K562 (cell line): Measurements from ENCODE around the gene ERCC3. TPM values are rescaled to one million over a fixed set of nuclear protein-coding genes. Genes with fewer than 3 reads are reported as not detected.

Experiments used
- CEBPG ChIP-seq, 3 experiments: fragments of 200-800 bp in 1 of 3; sonication (Bioruptor generic) in 1 of 3; sonication (generic) in 1 of 3; formaldehyde crosslinking in 1 of 3; IDR thresholded peaks in 2 of 3; conservative IDR thresholded peaks in 1 of 3; 2 replicates each; pipeline versions ENCODE4 v1.6.1 to v1.8.0; 2016 to 2022; ENCODE audit warnings: missing compliant biosample characterization in 2 of 3, missing genetic modification characterization in 2 of 3, mild to moderate bottlenecking in 1 of 3, missing genetic modification reagents in 1 of 3
- GABPA ChIP-seq: fragments of 200-800 bp; sonication (Bioruptor generic); conservative IDR thresholded peaks from 2 replicates; pipeline ENCODE4 v1.6.1; 2016; ENCODE audit warnings: low read depth, missing genetic modification characterization, missing compliant biosample characterization
- MTA2 ChIP-seq: fragments of 450-650 bp; IDR thresholded peaks from 2 replicates; pipeline ENCODE4 v1.6.1; 2016; ENCODE audit warnings: low read depth
- NFIC ChIP-seq: fragments of 450-650 bp; IDR thresholded peaks from 2 replicates; pipeline ENCODE4 v1.6.1; 2017; ENCODE audit warnings: mild to moderate bottlenecking, inconsistent platforms
- NR2C2 ChIP-seq, 2 experiments: fragments of 200-800 bp in 1 of 2; sonication (Bioruptor generic) in 1 of 2; sonication (generic) in 1 of 2; formaldehyde crosslinking in 1 of 2; IDR thresholded peaks; 2 replicates each; pipeline versions ENCODE4 v1.6.1 to v1.8.0; 2016 to 2022; ENCODE audit warnings: mild to moderate bottlenecking in 1 of 2, missing compliant biosample characterization in 1 of 2, missing genetic modification characterization in 1 of 2, missing genetic modification reagents in 1 of 2
- POLR3A ChIP-seq: IDR thresholded peaks from 2 replicates; pipeline ENCODE4 v1.6.1; 2011; ENCODE audit warnings: borderline replicate concordance, mild to moderate bottlenecking, moderate library complexity; ENCODE audit not compliant: insufficient read length, insufficient read depth; ENCODE audit errors: extremely low read depth
- PRPF4 ChIP-seq: fragments of 200-400 bp; formaldehyde crosslinking; IDR thresholded peaks from one replicate; pipeline ENCODE4 v1.6.1; 2017; ENCODE audit warnings: low read length, low read depth, mild to moderate bottlenecking; ENCODE audit not compliant: insufficient read depth, poor library complexity, severe bottlenecking
- TCFL5 ChIP-seq: fragments of 250-450 bp; sonication (Bioruptor Pico); conservative IDR thresholded peaks from 2 replicates; pipeline ENCODE4 v1.6.1; 2021; ENCODE audit warnings: mild to moderate bottlenecking, moderate library complexity, matching md5 sums
- polyA plus RNA-seq, 8 experiments: library from polyadenylated mRNA; depleted of rRNA in 4 of 8; stranded (reverse) in 5 of 8; unstranded in 3 of 8; fragments of >200 nt; fragmentation: Nextera tagmentation in 2 of 8; fragmentation: Illumina TruSeq in 1 of 8; extraction: Ambion mirVana in 2 of 8; extraction: Trizol in 1 of 8; gene quantifications; 2 replicates each; pipeline versions ENCODE4 v1.2.1 to v1.2.3, GENCODE V29; 2011 to 2014; ENCODE audit warnings: inconsistent platforms in 1 of 8, missing spikeins in 1 of 8
- total RNA-seq, 7 experiments: library from RNA; depleted of rRNA in 6 of 7; stranded (reverse); fragments of >200 nt in 6 of 7; fragmentation: Illumina TruSeq in 2 of 7; extraction: Trizol in 2 of 7; gene quantifications; 2 replicates each; pipeline versions ENCODE4 v1.2.1 to v1.2.3, GENCODE V29; 2011 to 2021; ENCODE audit warnings: low replicate concordance in 1 of 7
- TF ChIP-seq, protein P1 (sequence below): fragments of 250-450 bp; sonication (Bioruptor Pico); IDR thresholded peaks from 2 replicates; pipeline ENCODE4 v1.5.0; 2022; ENCODE audit warnings: mild to moderate bottlenecking
- TF ChIP-seq, protein P2 (sequence below), 2 experiments: fragments of 450-650 bp in 1 of 2; IDR thresholded peaks; 2 replicates each; pipeline ENCODE4 v1.6.1; 2011 to 2017; ENCODE audit warnings: low read depth in 2 of 2, antibody characterized with exemption in 1 of 2, borderline replicate concordance in 1 of 2, low read length in 1 of 2, mild to moderate bottlenecking in 1 of 2, mixed read lengths in 1 of 2; ENCODE audit not compliant: control insufficient read depth in 1 of 2
- TF ChIP-seq, protein P3 (sequence below): IDR thresholded peaks from 2 replicates; pipeline ENCODE4 v1.6.1; 2012; ENCODE audit warnings: low read depth, low read length, improper control_type of control experiment, borderline replicate concordance
- TF ChIP-seq, protein P4 (sequence below): fragments of 250-450 bp; sonication (Bioruptor Pico); IDR thresholded peaks from 2 replicates; pipeline ENCODE4 v1.8.0; 2021; ENCODE audit warnings: borderline replicate concordance, mild to moderate bottlenecking, moderate library complexity; ENCODE audit not compliant: poor library complexity, severe bottlenecking
- TF ChIP-seq, protein P5 (sequence below): sonication (generic); formaldehyde crosslinking; IDR thresholded peaks from 2 replicates; pipeline ENCODE4 v1.9.0; 2022; ENCODE audit warnings: mild to moderate bottlenecking, missing genetic modification reagents

The ERCC3 gene
- total and polyA plus RNA-seq, 9 of the 15 experiments (the other 6 are each of a cell fraction or from before 2014, with no cell fraction given) = 17.9 to 61.5 (median 43.1) TPM

DNA sequence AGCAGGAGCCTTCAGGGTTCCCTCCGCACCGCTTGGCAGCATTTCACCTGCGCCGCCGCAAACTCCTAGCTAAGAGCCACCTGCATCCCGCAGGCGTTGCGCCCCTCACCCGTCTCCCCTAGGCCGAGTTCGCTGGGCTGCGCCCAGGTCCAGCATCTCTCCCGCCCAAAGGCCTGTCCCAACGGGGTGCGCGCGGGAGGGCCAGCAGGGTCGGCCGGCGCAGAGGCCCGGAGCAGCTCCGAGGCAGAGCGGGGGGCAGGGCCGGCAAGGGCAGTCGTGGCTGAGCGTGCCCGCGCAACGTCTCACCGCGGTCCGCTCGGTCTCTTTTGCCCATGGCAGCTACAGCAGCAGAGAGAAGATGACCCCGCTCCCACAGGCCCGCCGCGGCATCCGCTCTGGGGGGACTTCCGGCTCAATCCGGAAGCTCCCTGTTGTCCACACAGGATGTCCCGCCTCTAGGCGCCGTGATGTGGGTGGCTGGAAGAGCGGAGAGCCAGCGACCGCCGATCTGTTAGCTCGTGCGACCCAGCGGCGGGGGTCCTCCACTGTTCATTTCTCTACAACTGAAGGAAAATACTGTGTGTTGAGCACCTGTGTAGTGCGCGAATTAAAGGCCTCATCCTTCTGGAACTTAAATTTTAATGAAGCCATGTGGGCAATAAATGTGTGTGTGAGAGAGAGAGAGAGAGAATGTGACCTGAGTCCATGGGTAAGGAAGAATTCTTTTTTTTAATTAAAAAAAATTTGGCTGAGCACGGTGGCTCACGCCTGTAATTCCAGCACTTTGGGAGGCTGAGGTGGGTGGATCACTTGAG lies at the start of gene ERCC3 (continued):
- TF ChIP-seq, protein P1, sequence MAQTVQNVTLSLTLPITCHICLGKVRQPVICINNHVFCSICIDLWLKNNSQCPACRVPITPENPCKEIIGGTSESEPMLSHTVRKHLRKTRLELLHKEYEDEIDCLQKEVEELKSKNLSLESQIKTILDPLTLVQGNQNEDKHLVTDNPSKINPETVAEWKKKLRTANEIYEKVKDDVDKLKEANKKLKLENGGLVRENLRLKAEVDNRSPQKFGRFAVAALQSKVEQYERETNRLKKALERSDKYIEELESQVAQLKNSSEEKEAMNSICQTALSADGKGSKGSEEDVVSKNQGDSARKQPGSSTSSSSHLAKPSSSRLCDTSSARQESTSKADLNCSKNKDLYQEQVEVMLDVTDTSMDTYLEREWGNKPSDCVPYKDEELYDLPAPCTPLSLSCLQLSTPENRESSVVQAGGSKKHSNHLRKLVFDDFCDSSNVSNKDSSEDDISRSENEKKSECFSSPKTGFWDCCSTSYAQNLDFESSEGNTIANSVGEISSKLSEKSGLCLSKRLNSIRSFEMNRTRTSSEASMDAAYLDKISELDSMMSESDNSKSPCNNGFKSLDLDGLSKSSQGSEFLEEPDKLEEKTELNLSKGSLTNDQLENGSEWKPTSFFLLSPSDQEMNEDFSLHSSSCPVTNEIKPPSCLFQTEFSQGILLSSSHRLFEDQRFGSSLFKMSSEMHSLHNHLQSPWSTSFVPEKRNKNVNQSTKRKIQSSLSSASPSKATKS (CRISPR knock-in tag) = no peak
- TF ChIP-seq NR2C2 (CRISPR knock-in tag; IDR thresholded peaks at IDR 0.05) (no peak), NR2C2 (tag; IDR thresholded peaks at IDR 0.05) (peak; percentile 69), CEBPG (CRISPR knock-in tag; IDR thresholded peaks at IDR 0.05) (no peak), CEBPG (tag; conservative IDR thresholded peaks at IDR 0.05 in 1 of 2, IDR thresholded peaks at IDR 0.05 in 1 of 2) (no peak), POLR3A (no peak), PRPF4 (no peak), GABPA (tag) (peak; percentile 97), MTA2 (no peak), TCFL5 (CRISPR knock-in tag) (no peak), NFIC (peak; percentile 43)
- TF ChIP-seq, protein P2, sequence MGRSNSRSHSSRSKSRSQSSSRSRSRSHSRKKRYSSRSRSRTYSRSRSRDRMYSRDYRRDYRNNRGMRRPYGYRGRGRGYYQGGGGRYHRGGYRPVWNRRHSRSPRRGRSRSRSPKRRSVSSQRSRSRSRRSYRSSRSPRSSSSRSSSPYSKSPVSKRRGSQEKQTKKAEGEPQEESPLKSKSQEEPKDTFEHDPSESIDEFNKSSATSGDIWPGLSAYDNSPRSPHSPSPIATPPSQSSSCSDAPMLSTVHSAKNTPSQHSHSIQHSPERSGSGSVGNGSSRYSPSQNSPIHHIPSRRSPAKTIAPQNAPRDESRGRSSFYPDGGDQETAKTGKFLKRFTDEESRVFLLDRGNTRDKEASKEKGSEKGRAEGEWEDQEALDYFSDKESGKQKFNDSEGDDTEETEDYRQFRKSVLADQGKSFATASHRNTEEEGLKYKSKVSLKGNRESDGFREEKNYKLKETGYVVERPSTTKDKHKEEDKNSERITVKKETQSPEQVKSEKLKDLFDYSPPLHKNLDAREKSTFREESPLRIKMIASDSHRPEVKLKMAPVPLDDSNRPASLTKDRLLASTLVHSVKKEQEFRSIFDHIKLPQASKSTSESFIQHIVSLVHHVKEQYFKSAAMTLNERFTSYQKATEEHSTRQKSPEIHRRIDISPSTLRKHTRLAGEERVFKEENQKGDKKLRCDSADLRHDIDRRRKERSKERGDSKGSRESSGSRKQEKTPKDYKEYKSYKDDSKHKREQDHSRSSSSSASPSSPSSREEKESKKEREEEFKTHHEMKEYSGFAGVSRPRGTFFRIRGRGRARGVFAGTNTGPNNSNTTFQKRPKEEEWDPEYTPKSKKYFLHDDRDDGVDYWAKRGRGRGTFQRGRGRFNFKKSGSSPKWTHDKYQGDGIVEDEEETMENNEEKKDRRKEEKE (IDR thresholded peaks at IDR 0.05; ENCODE audit: borderline replicate concordance in 1 of 2, control insufficient read depth in 1 of 2, low read depth in 2 of 2, low read length in 1 of 2) = no peak
- TF ChIP-seq, protein P3, sequence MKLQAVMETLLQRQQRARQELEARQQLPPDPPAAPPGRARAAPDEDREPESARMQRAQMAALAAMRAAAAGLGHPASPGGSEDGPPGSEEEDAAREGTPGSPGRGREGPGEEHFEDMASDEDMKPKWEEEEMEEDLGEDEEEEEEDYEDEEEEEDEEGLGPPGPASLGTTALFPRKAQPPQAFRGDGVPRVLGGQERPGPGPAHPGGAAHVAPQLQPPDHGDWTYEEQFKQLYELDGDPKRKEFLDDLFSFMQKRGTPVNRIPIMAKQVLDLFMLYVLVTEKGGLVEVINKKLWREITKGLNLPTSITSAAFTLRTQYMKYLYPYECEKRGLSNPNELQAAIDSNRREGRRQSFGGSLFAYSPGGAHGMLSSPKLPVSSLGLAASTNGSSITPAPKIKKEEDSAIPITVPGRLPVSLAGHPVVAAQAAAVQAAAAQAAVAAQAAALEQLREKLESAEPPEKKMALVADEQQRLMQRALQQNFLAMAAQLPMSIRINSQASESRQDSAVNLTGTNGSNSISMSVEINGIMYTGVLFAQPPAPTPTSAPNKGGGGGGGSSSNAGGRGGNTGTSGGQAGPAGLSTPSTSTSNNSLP = no peak
- TF ChIP-seq, protein P4, sequence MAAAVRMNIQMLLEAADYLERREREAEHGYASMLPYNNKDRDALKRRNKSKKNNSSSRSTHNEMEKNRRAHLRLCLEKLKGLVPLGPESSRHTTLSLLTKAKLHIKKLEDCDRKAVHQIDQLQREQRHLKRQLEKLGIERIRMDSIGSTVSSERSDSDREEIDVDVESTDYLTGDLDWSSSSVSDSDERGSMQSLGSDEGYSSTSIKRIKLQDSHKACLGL (CRISPR knock-in tag) = no peak
- TF ChIP-seq, protein P5, sequence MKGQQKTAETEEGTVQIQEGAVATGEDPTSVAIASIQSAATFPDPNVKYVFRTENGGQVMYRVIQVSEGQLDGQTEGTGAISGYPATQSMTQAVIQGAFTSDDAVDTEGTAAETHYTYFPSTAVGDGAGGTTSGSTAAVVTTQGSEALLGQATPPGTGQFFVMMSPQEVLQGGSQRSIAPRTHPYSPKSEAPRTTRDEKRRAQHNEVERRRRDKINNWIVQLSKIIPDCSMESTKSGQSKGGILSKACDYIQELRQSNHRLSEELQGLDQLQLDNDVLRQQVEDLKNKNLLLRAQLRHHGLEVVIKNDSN = no peak; the same call in 1 of the 2 replicates
